ENCODE results near the gene EFCAB8. TPM values are rescaled to one million over a fixed set of nuclear protein-coding genes. Genes with fewer than 3 reads are reported as not detected.

Gene EFCAB8
- total and polyA plus RNA-seq, 4 donors, result 0.25 TPM; not detected in 3

GRCh38 chr20:32959351-32960221 lies 100.9 kb downstream of the EFCAB8 start:
- Histone ChIP-seq H3K4me3 (ENCODE audit: low read depth in 1 of 3, low read length in 3 of 3) (no peak overlapping the region), H3K36me3 (ENCODE audit: control insufficient read depth in 4 of 4, insufficient read depth in 3 of 4, low read depth in 1 of 4, low read length in 3 of 4) (no peaks in the 10 kb centered on the region), H3K9me3 (ENCODE audit: control insufficient read depth in 4 of 4, low read length in 3 of 4) (peaks cover 2 to 14% (median 6%) of the 10 kb centered on the region in 4 donors), H3K27me3 (ENCODE audit: control insufficient read depth in 4 of 4, insufficient read depth in 4 of 4, low read length in 3 of 4) (no peaks in the 10 kb centered on the region), H3K27ac (ENCODE audit: low read depth in 1 of 2, low read length in 2 of 2) (no peak overlapping the region), H3K4me1 (ENCODE audit: control insufficient read depth in 4 of 4, insufficient read depth in 4 of 4, low read length in 3 of 4) (no peaks in the 10 kb centered on the region), H3K9ac (ENCODE audit: low read depth in 1 of 2, low read length in 2 of 2) (no peak overlapping the region)
- WGBS, result 89% methylated on average over 14 of the region's 14 CpGs
- no peak for DNase-seq (ENCODE audit: low spot score)
- TF ChIP-seq HNF4G (IDR thresholded peaks at IDR 0.05), result no peak
- TF ChIP-seq FOXA2 (IDR thresholded peaks at IDR 0.05), result no peak
- TF ChIP-seq REST (IDR thresholded peaks at IDR 0.05), result no peak
- no peak for TF ChIP-seq RAD21 (IDR thresholded peaks at IDR 0.05)
- no peak for TF ChIP-seq FOXA1 (IDR thresholded peaks at IDR 0.05)

DNA sequence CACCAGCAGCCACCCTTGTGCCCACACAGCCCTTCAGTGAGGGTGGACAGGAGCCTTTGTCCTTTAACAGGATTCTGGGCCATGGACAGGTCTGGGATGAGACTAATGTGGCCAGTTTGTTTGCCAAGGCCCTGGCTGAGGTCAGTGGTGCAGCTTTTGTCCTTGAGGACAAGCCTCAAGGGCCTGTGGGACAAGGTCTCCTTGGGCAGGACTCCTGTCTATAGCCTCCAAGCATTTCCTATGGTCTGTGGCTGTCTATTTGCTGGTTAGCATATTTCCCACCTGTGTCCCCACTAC lies 101.4 kb downstream of the EFCAB8 start:
- H3K9ac ChIP-seq (ENCODE audit: low read depth in 1 of 2, low read length in 2 of 2), result no peak overlapping the region
- H3K36me3 ChIP-seq (ENCODE audit: control insufficient read depth in 4 of 4, insufficient read depth in 3 of 4, low read depth in 1 of 4, low read length in 3 of 4), result no peaks in the 10 kb centered on the region
- H3K4me1 ChIP-seq (ENCODE audit: control insufficient read depth in 4 of 4, insufficient read depth in 4 of 4, low read length in 3 of 4), result no peaks in the 10 kb centered on the region
- no peaks in the 10 kb centered on the region for H3K27me3 ChIP-seq (ENCODE audit: control insufficient read depth in 4 of 4, insufficient read depth in 4 of 4, low read length in 3 of 4)
- no peak overlapping the region for H3K4me3 ChIP-seq (ENCODE audit: low read depth in 1 of 3, low read length in 3 of 3)
- no peak overlapping the region for H3K27ac ChIP-seq (ENCODE audit: low read depth in 1 of 2, low read length in 2 of 2)
- DNase-seq (ENCODE audit: low spot score), result no peak
- no peak for TF ChIP-seq SP1 (IDR thresholded peaks at IDR 0.05)
- TF ChIP-seq EGR1 (IDR thresholded peaks at IDR 0.05; ENCODE audit: low read depth in 2 of 2), result no peak
- TF ChIP-seq YY1 (IDR thresholded peaks at IDR 0.05), result no peak
- TF ChIP-seq MAX (IDR thresholded peaks at IDR 0.05), result no peak
- TF ChIP-seq, protein P1, sequence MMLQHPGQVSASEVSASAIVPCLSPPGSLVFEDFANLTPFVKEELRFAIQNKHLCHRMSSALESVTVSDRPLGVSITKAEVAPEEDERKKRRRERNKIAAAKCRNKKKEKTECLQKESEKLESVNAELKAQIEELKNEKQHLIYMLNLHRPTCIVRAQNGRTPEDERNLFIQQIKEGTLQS (IDR thresholded peaks at IDR 0.05), result no peak
- no peak for TF ChIP-seq TAF1 (conservative IDR thresholded peaks at IDR 0.05)
- no peak for TF ChIP-seq ZBTB33 (IDR thresholded peaks at IDR 0.05)
- no peak for TF ChIP-seq REST (IDR thresholded peaks at IDR 0.05)
- no peak for TF ChIP-seq FOXA1 (IDR thresholded peaks at IDR 0.05)
- H3K9me3 ChIP-seq (ENCODE audit: control insufficient read depth in 4 of 4, low read length in 3 of 4), result peaks cover 2 to 13% (median 6%) of the 10 kb centered on the region in 4 donors

All from liver (tissue), 9 donors.